GM13977 (cell line): Measurements from ENCODE around the gene C16orf92.
"Not testable (repeated sequence)": the region's sequence is repeated elsewhere in the genome, so short reads cannot be mapped to it uniquely, and the experiment has no call there.

ENCODE experiments used
- DNase-seq: peaks from one replicate; pipeline ENCODE4 v3.0.0; 2012; ENCODE audit warnings: low spot score
- CTCF ChIP-seq: IDR thresholded peaks from 2 replicates; pipeline ENCODE4 v1.5.1; 2012; ENCODE audit warnings: mild to moderate bottlenecking, control low read depth; ENCODE audit not compliant: insufficient read depth; ENCODE audit errors: extremely low read depth, missing control alignments
- in situ Hi-C: fragments of 300-500 bp; cut with MboI; formaldehyde crosslinking; loops from one replicate; pipeline ENCODE4 v1.12.0; 2022; ENCODE audit warnings: low sequenced_read_pairs, low pct_unique_long_range_greater_than_20kb, mixed read lengths, inconsistent platforms; ENCODE audit not compliant: unreplicated experiment

C16orf92 gene

GRCh38 chr16:30040221-30040620 is 17.2 kb downstream of the C16orf92 start:
- in situ Hi-C loops: no loop called here
- no peak for TF ChIP-seq CTCF
- DNase-seq: no peak

GRCh38 chr16:30040690-30041089 is 17.7 kb downstream of the C16orf92 start:
- in situ Hi-C loops, DNase-seq: not testable (repeated sequence)

GRCh38 chr16:30041841-30042240 is 18.8 kb downstream of the C16orf92 start:
- no peak for DNase-seq
- in situ Hi-C loops: no loop called here
- TF ChIP-seq CTCF: peak; percentile 2

- no peak for TF ChIP-seq CTCF
- no peak for DNase-seq
- in situ Hi-C loops: no loop called here
Observed at GRCh38 chr16:30046178-30046577, 23.2 kb downstream of the C16orf92 start.

- DNase-seq: no peak
- in situ Hi-C loops: no loop called here
- TF ChIP-seq CTCF: no peak
Observed at GRCh38 chr16:30046588-30046987, 23.6 kb downstream of the C16orf92 start.

- no peak for DNase-seq
- in situ Hi-C loops: no loop called here
- TF ChIP-seq CTCF: no peak
Observed at GRCh38 chr16:30049871-30050270, 26.9 kb downstream of the C16orf92 start.

DNA sequence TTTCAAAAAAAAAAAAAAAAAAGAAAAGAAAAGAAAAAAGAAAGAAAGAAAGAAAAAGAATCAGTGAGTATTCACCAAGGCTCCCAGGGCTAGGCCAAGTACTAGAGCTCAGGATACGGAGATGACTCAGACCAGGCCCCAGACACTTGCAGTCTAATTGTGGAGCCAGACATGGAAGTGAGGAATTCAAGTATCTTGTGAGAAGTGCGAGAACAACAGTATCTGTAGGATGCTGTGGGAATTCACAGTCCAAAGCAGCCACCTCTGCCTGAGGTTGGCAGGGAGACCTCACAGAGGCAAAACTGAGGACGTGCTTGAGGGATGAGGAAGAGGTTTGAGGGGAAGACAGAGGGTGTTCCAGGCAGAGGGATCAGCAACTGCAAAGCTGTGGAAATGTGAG is 28.5 kb downstream of the C16orf92 start:
- TF ChIP-seq CTCF: no peak
- DNase-seq: no peak
- in situ Hi-C loops: no loop called here
